Liver (tissue), 9 donors: ENCODE data around the gene TMEM232. TPM values are rescaled to one million over a fixed set of nuclear protein-coding genes. Genes with fewer than 3 reads are reported as not detected.

Source experiments
- DNase-seq: peaks from one replicate; pipeline ENCODE4 v3.0.0-alpha.2; 2017; ENCODE audit warnings: low spot score
- H3K27ac ChIP-seq, 2 donors: one replicate each; pipeline ENCODE4 v1.7.0; 2013; ENCODE audit warnings: inconsistent platforms in 2 of 2, low read length in 2 of 2, control low read depth in 1 of 2, low read depth in 1 of 2, mild to moderate bottlenecking in 1 of 2
- H3K27me3 ChIP-seq, 4 donors: one replicate each; pipeline versions ENCODE4 v1.6.1 to v1.7.0; 2013; ENCODE audit warnings: low read length in 3 of 4, inconsistent platforms in 1 of 4, mild to moderate bottlenecking in 1 of 4, moderate library complexity in 1 of 4; ENCODE audit not compliant: control insufficient read depth in 4 of 4, insufficient read depth in 4 of 4
- H3K36me3 ChIP-seq, 4 donors: one replicate each; pipeline versions ENCODE4 v1.6.1 to v1.7.0; 2013; ENCODE audit warnings: low read length in 3 of 4, mild to moderate bottlenecking in 3 of 4, low read depth in 1 of 4, moderate library complexity in 1 of 4; ENCODE audit not compliant: control insufficient read depth in 4 of 4, insufficient read depth in 3 of 4
- H3K4me1 ChIP-seq, 4 donors: one replicate each; pipeline versions ENCODE4 v1.6.1 to v1.7.0; 2013; ENCODE audit warnings: low read length in 3 of 4, mild to moderate bottlenecking in 3 of 4, moderate library complexity in 1 of 4; ENCODE audit not compliant: control insufficient read depth in 4 of 4, insufficient read depth in 4 of 4
- H3K4me3 ChIP-seq, 3 donors: one replicate each; pipeline versions ENCODE4 v1.6.1 to v1.7.0; 2013; ENCODE audit warnings: low read length in 3 of 3, control low read depth in 1 of 3, low read depth in 1 of 3, mild to moderate bottlenecking in 1 of 3
- H3K9ac ChIP-seq, 2 donors: one replicate each; pipeline ENCODE4 v1.7.0; 2013; ENCODE audit warnings: low read length in 2 of 2, mild to moderate bottlenecking in 2 of 2, moderate library complexity in 2 of 2, control low read depth in 1 of 2, low read depth in 1 of 2
- H3K9me3 ChIP-seq, 4 donors: one replicate each; pipeline versions ENCODE4 v1.6.1 to v1.7.0; 2013; ENCODE audit warnings: low read length in 3 of 4; ENCODE audit not compliant: control insufficient read depth in 4 of 4
- ATF3 ChIP-seq: IDR thresholded peaks from 2 replicates; pipeline ENCODE4 v1.6.1; 2016; ENCODE audit warnings: antibody characterized with exemption
- CTCF ChIP-seq: fragments of 150-350 bp; IDR thresholded peaks from 2 replicates; pipeline ENCODE4 v1.5.1; 2017; ENCODE audit warnings: improper control_type of control experiment, low read depth, low read length; ENCODE audit not compliant: missing input control
- EGR1 ChIP-seq, 2 donors: IDR thresholded peaks; 2 replicates each; pipeline ENCODE4 v1.6.1; 2016 to 2018; ENCODE audit warnings: antibody characterized with exemption in 2 of 2, low read depth in 2 of 2
- FOXA2 ChIP-seq: IDR thresholded peaks from 2 replicates; pipeline ENCODE4 v1.6.1; 2016; ENCODE audit warnings: antibody characterized with exemption
- GABPA ChIP-seq, 2 donors: IDR thresholded peaks in 1 of 2; conservative IDR thresholded peaks in 1 of 2; 2 replicates each; pipeline ENCODE4 v1.6.1; 2016; ENCODE audit warnings: antibody characterized with exemption in 2 of 2, mild to moderate bottlenecking in 1 of 2, moderate library complexity in 1 of 2
- HNF4A ChIP-seq, 2 donors: conservative IDR thresholded peaks; 2 replicates each; pipeline ENCODE4 v1.6.1; 2016; ENCODE audit warnings: antibody characterized with exemption in 2 of 2, mild to moderate bottlenecking in 2 of 2
- HNF4G ChIP-seq: IDR thresholded peaks from 2 replicates; pipeline ENCODE4 v1.6.1; 2016; ENCODE audit warnings: antibody characterized with exemption
- JUND ChIP-seq, 2 donors: IDR thresholded peaks; 2 replicates each; pipeline ENCODE4 v1.6.1; 2016; ENCODE audit warnings: antibody characterized with exemption in 2 of 2
- MAX ChIP-seq: IDR thresholded peaks from 2 replicates; pipeline ENCODE4 v1.6.1; 2016; ENCODE audit warnings: antibody characterized with exemption
- NR2F2 ChIP-seq: IDR thresholded peaks from 2 replicates; pipeline ENCODE4 v1.6.1; 2016; ENCODE audit warnings: antibody characterized with exemption
- RAD21 ChIP-seq, 2 donors: IDR thresholded peaks; 2 replicates each; pipeline ENCODE4 v1.6.1; 2016; ENCODE audit warnings: antibody characterized with exemption in 2 of 2, mild to moderate bottlenecking in 2 of 2
- REST ChIP-seq: IDR thresholded peaks from 2 replicates; pipeline ENCODE4 v1.6.1; 2016; ENCODE audit warnings: antibody characterized with exemption, mild to moderate bottlenecking
- RXRA ChIP-seq, 2 donors: IDR thresholded peaks; 2 replicates each; pipeline ENCODE4 v1.6.1; 2017 to 2018; ENCODE audit warnings: antibody characterized with exemption in 2 of 2, mild to moderate bottlenecking in 1 of 2
- SP1 ChIP-seq: IDR thresholded peaks from 2 replicates; pipeline ENCODE4 v1.6.1; 2018; ENCODE audit warnings: antibody characterized with exemption, mild to moderate bottlenecking
- TAF1 ChIP-seq: conservative IDR thresholded peaks from 2 replicates; pipeline ENCODE4 v1.6.1; 2016; ENCODE audit warnings: antibody characterized with exemption, mild to moderate bottlenecking
- ZBTB33 ChIP-seq: IDR thresholded peaks from 2 replicates; pipeline ENCODE4 v1.6.1; 2016; ENCODE audit warnings: antibody characterized with exemption
- WGBS: extraction: QIAGEN DNeasy Blood & Tissue Kit; methylation state at CpG from one replicate; pipeline ENCODE4 v1.1.7; 2013; 5-methylcytosine and 5-hydroxymethylcytosine counted together
- polyA plus RNA-seq, 2 donors: library from polyadenylated mRNA; stranded (reverse) in 1 of 2; unstranded in 1 of 2; fragments of 200-250 nt in 1 of 2; fragments of >200 nt in 1 of 2; fragmentation: Nextera tagmentation in 1 of 2; extraction: Ambion mirVana in 1 of 2; gene quantifications; one replicate each; pipeline versions ENCODE4 v1.2.1 to v1.2.3, GENCODE V29; 2013 to 2015
- total RNA-seq, 2 donors: library from RNA; depleted of rRNA; stranded (reverse); fragments of >200 nt; gene quantifications; one replicate each; pipeline ENCODE4 v1.2.3, GENCODE V29; 2014
- donor health status: healthy.
- donor health status: healthy.
- donor health status: healthy.
- donor health status: healthy.
- donor health status: healthy.

TMEM232 gene
- total and polyA plus RNA-seq, 4 donors: 0.39 to 2.5 (median 1.0) TPM

GRCh38 chr5:110386782-110387181 lies 339.7 kb downstream of the TMEM232 start (continued):
- TF ChIP-seq REST (no peak), GABPA (IDR thresholded peaks at IDR 0.05 in 1 of 2, conservative IDR thresholded peaks at IDR 0.05 in 1 of 2) (no peak), RXRA (IDR thresholded peaks at IDR 0.05) (no peak), EGR1 (IDR thresholded peaks at IDR 0.05; ENCODE audit: low read depth in 2 of 2) (no peak), FOXA2 (no peak)

- no peaks in the 10 kb centered on the region for H3K36me3 ChIP-seq
- no peaks in the 10 kb centered on the region for H3K27me3 ChIP-seq
- H3K27ac ChIP-seq: no peak overlapping the region
- no peak overlapping the region for H3K4me3 ChIP-seq
- no peak for DNase-seq
- no peaks in the 10 kb centered on the region for H3K4me1 ChIP-seq
- no peak overlapping the region for H3K9ac ChIP-seq
- no peaks in the 10 kb centered on the region for H3K9me3 ChIP-seq
- TF ChIP-seq GABPA (IDR thresholded peaks at IDR 0.05 in 1 of 2, conservative IDR thresholded peaks at IDR 0.05 in 1 of 2) (no peak), ZBTB33 (no peak)
Measured at GRCh38 chr5:110383231-110383630, 343.2 kb downstream of the TMEM232 start.

- 65% methylated on average over 1 of the region's 1 CpG for WGBS
Measured at GRCh38 chr5:110377943-110378342, 348.5 kb downstream of the TMEM232 start.

More at GRCh38 chr5:110377943-110378342, 348.5 kb downstream of the TMEM232 start:
- TF ChIP-seq HNF4G (no peak), ZBTB33 (no peak), HNF4A (conservative IDR thresholded peaks at IDR 0.05) (no peak), TAF1 (no peak), ATF3 (no peak), JUND (IDR thresholded peaks at IDR 0.05) (no peak), SP1 (no peak), CTCF (no peak), REST (no peak), MAX (no peak), RXRA (IDR thresholded peaks at IDR 0.05) (no peak), RAD21 (IDR thresholded peaks at IDR 0.05) (no peak), FOXA2 (no peak), NR2F2 (no peak)
- Histone ChIP-seq H3K9me3 (no peaks in the 10 kb centered on the region), H3K4me1 (no peaks in the 10 kb centered on the region), H3K9ac (no peak overlapping the region), H3K4me3 (no peak overlapping the region), H3K27me3 (no peaks in the 10 kb centered on the region), H3K27ac (no peak overlapping the region), H3K36me3 (no peaks in the 10 kb centered on the region)
- DNase-seq: no peak
